Measurements from ENCODE around the gene PSORS1C1. TPM values are rescaled to one million over a fixed set of nuclear protein-coding genes. Genes with fewer than 3 reads are reported as not detected.

Gene PSORS1C1
- total RNA-seq, 2 experiments from 2014 or later = not detected

DNA sequence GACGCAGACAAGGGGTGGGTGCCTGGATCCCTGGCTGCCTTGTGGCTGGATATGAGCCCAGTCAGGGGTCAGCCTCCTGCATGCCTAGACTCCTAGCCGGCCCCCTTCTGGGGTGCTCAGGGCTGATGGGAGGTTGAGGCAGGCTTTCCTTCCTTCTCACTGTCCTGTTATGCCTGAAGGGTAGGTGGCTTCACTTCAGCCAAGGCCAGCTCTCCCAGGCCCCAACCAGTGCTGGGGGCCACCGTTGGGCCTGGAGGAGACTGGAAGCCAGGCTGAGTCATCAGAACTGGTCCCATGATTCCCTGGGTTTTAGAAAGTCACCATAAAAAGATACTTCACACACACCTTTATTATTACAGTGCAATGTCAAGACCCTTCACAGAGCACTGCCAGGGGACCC lies 58.8 kb downstream of the PSORS1C1 start:
- H3K9me3 Mint-ChIP-seq = no peaks in the 10 kb centered on the region
- DNase-seq (no peak), ATAC-seq (ENCODE audit: poor library complexity) (no peak)
- no peak overlapping the region for H3K27ac ChIP-seq (ENCODE audit: low read depth in 1 of 2, low read length in 2 of 2)
- no peak overlapping the region for H3K4me3 ChIP-seq (ENCODE audit: low read length)
- no peak overlapping the region for H3K4me3 Mint-ChIP-seq
- H3K36me3 ChIP-seq (ENCODE audit: insufficient read depth, low read length) = no peaks in the 10 kb centered on the region
- no peak overlapping the region for H3K27ac Mint-ChIP-seq
- H3K4me1 Mint-ChIP-seq (ENCODE audit: low read depth) = peaks cover 4% of the 10 kb centered on the region
- H3K27me3 ChIP-seq (ENCODE audit: control insufficient read depth in 1 of 2, insufficient read depth in 2 of 2, low read length in 2 of 2) = no peaks in the 10 kb centered on the region
- H3K27me3 Mint-ChIP-seq = no peaks in the 10 kb centered on the region
- no peaks in the 10 kb centered on the region for H3K36me3 Mint-ChIP-seq (ENCODE audit: low read depth)
- no peak for TF ChIP-seq CTCF (IDR thresholded peaks at IDR 0.05)
- no peaks in the 10 kb centered on the region for H3K9me3 ChIP-seq (ENCODE audit: control insufficient read depth in 1 of 2, insufficient read depth in 1 of 2, low read length in 2 of 2)
- intact Hi-C loops (cut with DNase I, micrococcal nuclease) = no loop called here
- ChIA-PET CTCF (no interaction called here), POLR2A (no interaction called here)
- H3K4me1 ChIP-seq (ENCODE audit: insufficient read depth, low read length) = peaks cover 4% of the 10 kb centered on the region

DNA sequence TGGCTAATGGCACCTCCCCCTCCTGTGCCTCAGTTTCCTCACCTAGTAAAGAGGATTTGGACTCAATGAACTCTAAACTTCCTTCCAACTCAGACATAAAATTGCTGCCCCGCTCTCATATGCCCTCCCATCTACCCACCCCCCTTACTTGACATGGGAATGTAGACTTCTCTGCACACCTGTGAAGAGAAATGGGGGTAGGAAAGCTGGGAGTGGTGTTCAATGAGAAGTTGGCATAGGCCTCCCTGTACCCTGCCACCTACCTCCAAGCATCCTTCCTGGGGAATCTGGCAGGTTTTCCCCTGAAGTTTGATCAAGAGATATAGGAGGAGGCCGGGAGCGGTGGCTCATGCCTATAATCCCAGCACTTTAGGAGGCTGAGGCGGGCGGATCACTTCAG lies 59.8 kb downstream of the PSORS1C1 start:
- no peaks in the 10 kb centered on the region for H3K9me3 Mint-ChIP-seq
- no peak overlapping the region for H3K4me3 Mint-ChIP-seq
- no peak overlapping the region for H3K27ac Mint-ChIP-seq
- DNase-seq (no peak), ATAC-seq (ENCODE audit: poor library complexity) (no peak)
- Histone ChIP-seq H3K4me1 (ENCODE audit: insufficient read depth, low read length) (peaks cover 8% of the 10 kb centered on the region), H3K4me3 (ENCODE audit: low read length) (no peak overlapping the region), H3K27ac (ENCODE audit: low read depth in 1 of 2, low read length in 2 of 2) (no peak overlapping the region), H3K27me3 (ENCODE audit: control insufficient read depth in 1 of 2, insufficient read depth in 2 of 2, low read length in 2 of 2) (no peaks in the 10 kb centered on the region), H3K36me3 (ENCODE audit: insufficient read depth, low read length) (no peaks in the 10 kb centered on the region), H3K9me3 (ENCODE audit: control insufficient read depth in 1 of 2, insufficient read depth in 1 of 2, low read length in 2 of 2) (no peaks in the 10 kb centered on the region)
- H3K4me1 Mint-ChIP-seq (ENCODE audit: low read depth) = peaks cover 14% of the 10 kb centered on the region
- TF ChIP-seq CTCF (IDR thresholded peaks at IDR 0.05) = no peak
- intact Hi-C loops (cut with DNase I, micrococcal nuclease) = no loop called here
- H3K27me3 Mint-ChIP-seq = no peaks in the 10 kb centered on the region
- H3K36me3 Mint-ChIP-seq (ENCODE audit: low read depth) = no peaks in the 10 kb centered on the region
- ChIA-PET POLR2A (no interaction called here), CTCF (no interaction called here)

GRCh38 chr6:31175971-31176370 lies 61.4 kb downstream of the PSORS1C1 start:
- no peak overlapping the region for H3K4me3 ChIP-seq (ENCODE audit: low read length)
- H3K27ac ChIP-seq (ENCODE audit: low read depth in 1 of 2, low read length in 2 of 2) = no peak overlapping the region
- no peaks in the 10 kb centered on the region for H3K36me3 Mint-ChIP-seq (ENCODE audit: low read depth)
- ATAC-seq (ENCODE audit: poor library complexity) = no peak
- CTCF ChIA-PET = interaction anchor here (0.9 kb wide), 1 partner anchor 21 kb away, joined by 3 read pairs; no protein-coding TSS in a partner anchor
- no peaks in the 10 kb centered on the region for H3K27me3 Mint-ChIP-seq
- no peaks in the 10 kb centered on the region for H3K36me3 ChIP-seq (ENCODE audit: insufficient read depth, low read length)
- peaks cover 19% of the 10 kb centered on the region for H3K4me1 ChIP-seq (ENCODE audit: insufficient read depth, low read length)
- H3K4me1 Mint-ChIP-seq (ENCODE audit: low read depth) = peaks cover 22% of the 10 kb centered on the region
- no peak overlapping the region for H3K27ac Mint-ChIP-seq
- H3K9me3 Mint-ChIP-seq = no peaks in the 10 kb centered on the region
- POLR2A ChIA-PET = no interaction called here
- no peaks in the 10 kb centered on the region for H3K9me3 ChIP-seq (ENCODE audit: control insufficient read depth in 1 of 2, insufficient read depth in 1 of 2, low read length in 2 of 2)
- H3K4me3 Mint-ChIP-seq = peak overlapping the region; percentile 40
- peak in 1 of 14 experiments; percentile 38 for DNase-seq
- no peaks in the 10 kb centered on the region for H3K27me3 ChIP-seq (ENCODE audit: control insufficient read depth in 1 of 2, insufficient read depth in 2 of 2, low read length in 2 of 2)
- intact Hi-C loops (cut with DNase I, micrococcal nuclease) = loop anchor here in 1 of 2 experiments (5.0 kb wide), 1 partner anchor 34 kb away; no protein-coding TSS in a partner anchor
- no peak for TF ChIP-seq CTCF (IDR thresholded peaks at IDR 0.05)
